Measurements from ENCODE around the gene ERH. TPM values are rescaled to one million over a fixed set of nuclear protein-coding genes. Genes with fewer than 3 reads are reported as not detected.
A peak's percentile ranks its signal among the peaks of the same experiment; 100 is the strongest.

Gene ERH
- total and polyA plus RNA-seq, 12 donors = 102 to 151 (median 130) TPM

DNA sequence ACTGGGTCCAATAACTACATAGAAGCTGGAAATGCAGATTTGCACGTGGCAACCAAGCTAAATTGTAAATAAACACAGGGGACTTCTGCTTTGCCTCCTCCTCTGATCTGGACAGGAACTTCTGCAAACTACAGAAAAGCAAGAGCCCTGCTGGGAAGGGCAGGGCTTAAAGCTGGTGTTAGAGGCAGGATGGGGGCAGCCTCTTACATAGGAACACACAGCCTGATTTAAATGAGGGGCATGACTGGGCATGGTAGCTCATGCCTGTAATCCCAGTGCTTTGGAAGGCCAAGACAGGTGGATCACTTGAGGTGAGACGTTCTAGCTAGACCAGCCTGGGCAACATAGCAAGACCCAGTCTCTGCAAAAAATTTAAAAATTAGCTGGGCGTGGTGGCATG is 46.7 kb downstream of the ERH start:
- Histone ChIP-seq H3K27me3 (no peaks in the 10 kb centered on the region), H3K9me3 (no peaks in the 10 kb centered on the region), H3K27ac (no peak overlapping the region), H3K4me1 (peaks cover 0 to 17% (median 7%) of the 10 kb centered on the region in 9 donors), H3K4me3 (no peak overlapping the region), H3K36me3 (peaks cover 0 to 56% (median 0%) of the 10 kb centered on the region in 9 donors)
- intact Hi-C loops (cut with DNase I) = no loop called here
- no peak for ATAC-seq
- 72 to 81% methylated on average over 3 of the region's 3 CpGs for WGBS, 2 donors
- TF ChIP-seq CTCF (IDR thresholded peaks at IDR 0.05) = no peak
- no peak for DNase-seq

- Histone ChIP-seq H3K4me3 (no peak overlapping the region), H3K4me1 (peaks cover 0 to 12% (median 5%) of the 10 kb centered on the region in 9 donors), H3K36me3 (peaks cover 0 to 56% (median 0%) of the 10 kb centered on the region in 9 donors), H3K9me3 (no peaks in the 10 kb centered on the region), H3K27me3 (no peaks in the 10 kb centered on the region), H3K27ac (no peak overlapping the region)
- intact Hi-C loops (cut with DNase I) = no loop called here
- no peak for DNase-seq
- TF ChIP-seq CTCF (IDR thresholded peaks at IDR 0.05) = no peak
- WGBS, 2 donors = 78 to 81% methylated on average over 5 of the region's 5 CpGs
- ATAC-seq = no peak
Measured at GRCh38 chr14:69350892-69351291, 47.2 kb downstream of the ERH start.

DNA sequence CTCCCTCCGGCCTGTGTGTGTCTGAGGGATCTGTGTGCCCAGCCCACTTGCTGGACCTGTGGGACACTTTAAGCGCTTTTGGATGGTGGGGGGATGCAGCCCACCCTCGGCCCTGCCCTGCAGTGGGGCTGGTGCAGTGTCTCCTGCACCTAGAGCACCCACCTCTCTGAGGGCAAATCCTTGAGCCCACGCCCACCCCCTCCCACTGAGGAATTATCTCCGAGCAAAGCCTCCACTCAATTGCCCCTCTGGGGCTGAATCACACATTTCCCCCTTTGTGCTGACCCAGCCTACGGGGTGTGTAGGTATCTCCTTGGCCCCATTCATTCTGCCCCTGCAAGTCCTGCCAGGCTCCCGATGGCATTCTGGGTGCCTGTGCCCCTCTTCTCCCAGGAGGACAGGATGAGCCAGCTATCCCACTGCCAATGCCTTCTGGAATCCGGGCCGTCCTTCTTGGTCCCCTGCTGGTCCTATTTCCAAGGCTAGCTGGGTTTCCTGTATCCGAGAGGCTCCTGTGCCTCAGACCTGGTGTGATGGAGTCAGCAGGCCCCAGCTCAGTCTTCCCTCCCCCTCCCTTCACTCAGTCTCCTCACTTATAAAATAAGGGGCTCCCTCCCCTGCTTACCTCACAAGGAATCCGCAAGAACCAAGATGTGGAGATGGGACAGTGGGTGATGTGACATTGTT is 48.9 kb downstream of the ERH start:
- TF ChIP-seq CTCF (IDR thresholded peaks at IDR 0.05) = no peak
- H3K36me3 ChIP-seq = peaks cover 0 to 58% (median 0%) of the 10 kb centered on the region in 9 donors
- no peaks in the 10 kb centered on the region for H3K9me3 ChIP-seq
- no peak overlapping the region for H3K27ac ChIP-seq
- ATAC-seq (no peak), DNase-seq (no peak)
- 79 to 85% methylated on average over 11 of the region's 11 CpGs for WGBS, 2 donors
- no peaks in the 10 kb centered on the region for H3K27me3 ChIP-seq
- no peaks in the 10 kb centered on the region for H3K4me1 ChIP-seq
- no peak overlapping the region for H3K4me3 ChIP-seq
- intact Hi-C loops (cut with DNase I) = loop anchor here in 6 of 10 donors (5.0 to 10.0 kb wide), 3 partner anchors 92 to 107 kb away; no protein-coding TSS in a partner anchor

DNA sequence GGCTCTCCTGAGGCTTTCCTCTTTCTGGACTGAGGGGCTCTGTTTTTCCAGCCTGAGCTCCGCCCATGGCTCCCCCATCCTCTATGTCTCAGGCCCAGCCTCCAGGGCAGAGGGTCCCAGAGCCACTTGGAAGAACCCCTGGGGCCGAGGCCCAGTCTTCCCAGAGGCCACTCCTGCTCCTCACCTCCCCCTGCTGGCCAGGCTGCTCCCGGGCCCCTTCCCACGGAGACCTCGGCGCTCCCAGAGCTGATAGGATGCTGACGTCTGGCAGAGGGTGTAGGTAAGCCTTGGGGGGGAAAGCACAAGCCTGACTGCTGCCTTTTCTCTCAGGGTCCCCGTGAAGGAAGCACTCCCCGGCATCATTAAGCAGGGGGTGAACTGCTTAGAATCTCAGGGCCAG is 51.4 kb downstream of the ERH start:
- 30 to 37% methylated on average over 9 of the region's 9 CpGs for WGBS, 2 donors

More for the DNA sequence above, 51.4 kb downstream of the ERH start:
- DNase-seq (peak; percentile 24 to 57), ATAC-seq (peak in 3 of 8 donors; percentile 32 to 63 (median 38))
- H3K27ac ChIP-seq = no peak overlapping the region
- H3K27me3 ChIP-seq = no peaks in the 10 kb centered on the region
- peaks cover 0 to 51% (median 0%) of the 10 kb centered on the region in 9 donors for H3K36me3 ChIP-seq
- H3K9me3 ChIP-seq = no peaks in the 10 kb centered on the region
- TF ChIP-seq CTCF (IDR thresholded peaks at IDR 0.05) = peak in 7 of 9 donors; percentile 50 to 66 (median 53)
- intact Hi-C loops (cut with DNase I) = loop anchor here in 6 of 10 donors (5.0 to 10.0 kb wide), 3 partner anchors 89 to 104 kb away; no protein-coding TSS in a partner anchor
- H3K4me3 ChIP-seq = no peak overlapping the region
- peaks cover 0 to 12% (median 8%) of the 10 kb centered on the region in 9 donors for H3K4me1 ChIP-seq

All from heart right ventricle (tissue), 16 donors.